GM12878 (cell line): ENCODE data around the gene NEK8. TPM values are rescaled to one million over a fixed set of nuclear protein-coding genes. Genes with fewer than 3 reads are reported as not detected.

ENCODE experiments used
- ATAC-seq: fragments of 200-7000 bp; cut with Tn5 transposase; 3 replicates; pipeline ENCODE4 v1.9.1; 2020; ENCODE audit warnings: mild to moderate bottlenecking, moderate library complexity
- BruUV-seq: library from RNA; stranded (reverse); fragments of 400-500 nt; replicated peaks from 2 replicates; lab custom pipeline; 2021; lab: Mats Ljungman, UMichigan
- CTCF ChIA-PET: fragments of 300-600 bp; sonication (Branson Sonifier 250); formaldehyde crosslinking; extraction: SDS; loops from one replicate; lab custom pipeline; 2021; ENCODE audit warnings: inconsistent platforms; lab: Yijun Ruan, JAX
- POLR2A ChIA-PET: fragments of 350-600 bp; formaldehyde crosslinking; extraction: SDS; loops from one replicate; lab custom pipeline; 2021; ENCODE audit warnings: inconsistent platforms; lab: Charles Lee
- RAD21 ChIA-PET: fragments of 300-600 bp; sonication (Branson Sonifier 250); formaldehyde crosslinking; loops from one replicate; lab custom pipeline; 2023; ENCODE audit warnings: antibody characterized with exemption; ENCODE audit not compliant: unreplicated experiment; lab: Charles Lee
- SMC1A ChIA-PET: fragments of 300-600 bp; sonication (Branson Sonifier 250); formaldehyde crosslinking; loops from one replicate; lab custom pipeline; 2023; ENCODE audit not compliant: unreplicated experiment, uncharacterized antibody; lab: Charles Lee
- DNase-seq: peaks from one replicate; pipeline ENCODE4 v3.0.0-alpha.2; 2011; ENCODE audit warnings: low read depth, low spot score
- FAIRE-seq: peaks from 3 replicates; lab custom pipeline; 2011; peaks lifted over from hg19 to GRCh38; lab: Jason Lieb, UNC
- H2AFZ ChIP-seq: 2 replicates; pipeline ENCODE4 v1.6.0; 2011; ENCODE audit warnings: low read depth, low read length, control low read depth; ENCODE audit not compliant: control insufficient read depth
- H3K27ac ChIP-seq: 2 replicates; pipeline ENCODE4 v1.5.1; 2011; ENCODE audit warnings: control low read depth; ENCODE audit not compliant: control insufficient read depth, insufficient read depth
- H3K27me3 ChIP-seq, 2 experiments: replicated peaks in 1 of 2; 2 replicates each; pipeline versions ENCODE4 v1.6.0 to v1.6.1; 2011; ENCODE audit warnings: low read length in 1 of 2; ENCODE audit not compliant: control insufficient read depth in 2 of 2, insufficient read depth in 2 of 2
- H3K36me3 ChIP-seq, 2 experiments: 2 replicates each; pipeline ENCODE4 v1.5.1; 2011; ENCODE audit warnings: low read length in 1 of 2; ENCODE audit not compliant: control insufficient read depth in 2 of 2, insufficient read depth in 2 of 2
- H3K4me1 ChIP-seq: 2 replicates; pipeline ENCODE4 v1.6.1; 2011; ENCODE audit warnings: mild to moderate bottlenecking, low read length, moderate library complexity, mixed read lengths; ENCODE audit not compliant: control insufficient read depth, insufficient read depth
- H3K4me2 ChIP-seq: 2 replicates; pipeline ENCODE4 v1.6.0; 2011; ENCODE audit warnings: control low read depth; ENCODE audit not compliant: control insufficient read depth, insufficient read depth
- H3K4me3 ChIP-seq: fragments of 200-600 bp; sonication (generic); 2 replicates; pipeline ENCODE4 v1.5.1; 2016
- H3K79me2 ChIP-seq: 2 replicates; pipeline ENCODE4 v1.6.0; 2011; ENCODE audit warnings: low read length; ENCODE audit not compliant: control insufficient read depth, insufficient read depth
- H3K9ac ChIP-seq: 2 replicates; pipeline ENCODE4 v1.8.0; 2011; ENCODE audit warnings: low read length, control low read depth, mixed read lengths; ENCODE audit not compliant: control insufficient read depth, insufficient read depth
- H3K9me3 ChIP-seq: replicated peaks from 3 replicates; pipeline ENCODE4 v1.5.1; 2011; ENCODE audit warnings: mild to moderate bottlenecking, low read length; ENCODE audit not compliant: control insufficient read depth, insufficient read depth
- H4K20me1 ChIP-seq: 2 replicates; pipeline ENCODE4 v1.6.0; 2011; ENCODE audit not compliant: control insufficient read depth, insufficient read depth
- ASH2L ChIP-seq: fragments of 300-600, 200-600 bp; sonication (generic); IDR thresholded peaks from 2 replicates; pipeline ENCODE4 v1.6.1; 2017; ENCODE audit warnings: low read depth, mild to moderate bottlenecking, borderline replicate concordance
- BMI1 ChIP-seq: fragments of 450-650 bp; IDR thresholded peaks from 2 replicates; pipeline ENCODE4 v1.6.1; 2016; ENCODE audit warnings: mild to moderate bottlenecking, moderate library complexity, borderline replicate concordance
- MAX ChIP-seq: IDR thresholded peaks from 2 replicates; pipeline ENCODE4 v1.6.1; 2012; ENCODE audit warnings: low read depth, low read length, improper control_type of control experiment
- RB1 ChIP-seq: fragments of 450-650 bp; formaldehyde crosslinking; IDR thresholded peaks from 2 replicates; pipeline ENCODE4 v1.6.1; 2017; ENCODE audit warnings: mild to moderate bottlenecking, borderline replicate concordance
- SUZ12 ChIP-seq: fragments of 200-600 bp; sonication (generic); IDR thresholded peaks from one replicate; pipeline ENCODE4 v1.6.1; 2018; ENCODE audit warnings: antibody characterized with exemption, mild to moderate bottlenecking; ENCODE audit not compliant: unreplicated experiment
- ZNF274 ChIP-seq: IDR thresholded peaks from one replicate; pipeline ENCODE4 v1.8.0; 2011; ENCODE audit not compliant: insufficient read length, insufficient read depth
- ZZZ3 ChIP-seq: IDR thresholded peaks from 2 replicates; pipeline ENCODE4 v1.6.1; 2011; ENCODE audit warnings: low read depth; ENCODE audit not compliant: control insufficient read depth, insufficient read length
- WGBS: methylation state at CpG from one replicate; pipeline ENCODE4 v1.1.6; 2016; ENCODE audit warnings: low lambda C conversion rate; ENCODE audit not compliant: insufficient replicate concordance, insufficient coverage; ENCODE audit errors: missing lambda C conversion rate; 5-methylcytosine and 5-hydroxymethylcytosine counted together
- in situ Hi-C: fragments of 300-500 bp; cut with MboI; formaldehyde crosslinking; loops from 9 replicates; pipeline ENCODE4 v1.14.3; 2018; ENCODE audit warnings: mixed read lengths
- intact Hi-C: fragments of 100-400 bp; cut with micrococcal nuclease; formaldehyde crosslinking; loops from one replicate; pipeline ENCODE4 v1.14.2; 2022; ENCODE audit not compliant: unreplicated experiment
- polyA plus RNA-seq, 11 experiments: library from polyadenylated mRNA; depleted of rRNA in 4 of 11; unstranded in 6 of 11; stranded (reverse) in 5 of 11; fragments of >200 nt; fragmentation: Nextera tagmentation in 4 of 11; fragmentation: Illumina TruSeq in 1 of 11; extraction: Ambion mirVana in 4 of 11; extraction: Trizol in 1 of 11; gene quantifications; 1 replicate in 1 of 11; 2 replicates in 10 of 11; pipeline versions ENCODE4 v1.2.1 to v1.2.3, GENCODE V29; 2011 to 2016; ENCODE audit warnings: inconsistent platforms in 2 of 11, missing spikeins in 2 of 11, low read depth in 1 of 11
- total RNA-seq, 4 experiments: library from RNA; depleted of rRNA in 3 of 4; stranded (reverse); fragments of >200 nt in 3 of 4; fragmentation: Illumina TruSeq in 1 of 4; extraction: Trizol in 1 of 4; gene quantifications; 2 replicates each; pipeline versions ENCODE4 v1.2.1 to v1.2.3, GENCODE V29; 2013 to 2021
- TF ChIP-seq, protein P1 (sequence below): IDR thresholded peaks from 2 replicates; pipeline ENCODE4 v1.6.1; 2011; ENCODE audit warnings: low read depth, low read length, improper control_type of control experiment, borderline replicate concordance
- TF ChIP-seq, protein P2 (sequence below): IDR thresholded peaks from 2 replicates; pipeline ENCODE4 v1.6.1; 2012; ENCODE audit warnings: low read depth, low read length, improper control_type of control experiment

Gene NEK8
- total and polyA plus RNA-seq, 10 of the 15 experiments (the other 5 are each of a cell fraction or from before 2014, with no cell fraction given), result 2.3 to 14.3 (median 9.4) TPM

- no peak for FAIRE-seq
- SMC1A ChIA-PET, result no interaction called here
- POLR2A ChIA-PET, result no interaction called here
Observed at GRCh38 chr17:28700830-28701492, 27.6 kb upstream of the NEK8 start.

More at GRCh38 chr17:28700830-28701492, 27.6 kb upstream of the NEK8 start:
- H3K9ac ChIP-seq, result no peak overlapping the region
- 91% methylated on average over 10 of the region's 10 CpGs for WGBS
- RAD21 ChIA-PET, result no interaction called here
- no peaks in the 10 kb centered on the region for H3K4me1 ChIP-seq
- H3K36me3 ChIP-seq, result peaks cover 21 to 51% of the 10 kb centered on the region in 2 experiments; a peak in 3 of 4 replicates
- in situ Hi-C loops (no loop called here), intact Hi-C loops (no loop called here)
- H3K79me2 ChIP-seq, result no peaks in the 10 kb centered on the region
- no peak overlapping the region for H3K4me2 ChIP-seq
- ATAC-seq (no peak), DNase-seq (no peak)
- no peaks in the 10 kb centered on the region for H4K20me1 ChIP-seq
- CTCF ChIA-PET, result no interaction called here
- TF ChIP-seq, protein P1, sequence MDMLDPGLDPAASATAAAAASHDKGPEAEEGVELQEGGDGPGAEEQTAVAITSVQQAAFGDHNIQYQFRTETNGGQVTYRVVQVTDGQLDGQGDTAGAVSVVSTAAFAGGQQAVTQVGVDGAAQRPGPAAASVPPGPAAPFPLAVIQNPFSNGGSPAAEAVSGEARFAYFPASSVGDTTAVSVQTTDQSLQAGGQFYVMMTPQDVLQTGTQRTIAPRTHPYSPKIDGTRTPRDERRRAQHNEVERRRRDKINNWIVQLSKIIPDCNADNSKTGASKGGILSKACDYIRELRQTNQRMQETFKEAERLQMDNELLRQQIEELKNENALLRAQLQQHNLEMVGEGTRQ, result no peak
- no peak for TF ChIP-seq ZZZ3
- no peak for TF ChIP-seq ZNF274
- TF ChIP-seq MAX, result no peak
- TF ChIP-seq, protein P2, sequence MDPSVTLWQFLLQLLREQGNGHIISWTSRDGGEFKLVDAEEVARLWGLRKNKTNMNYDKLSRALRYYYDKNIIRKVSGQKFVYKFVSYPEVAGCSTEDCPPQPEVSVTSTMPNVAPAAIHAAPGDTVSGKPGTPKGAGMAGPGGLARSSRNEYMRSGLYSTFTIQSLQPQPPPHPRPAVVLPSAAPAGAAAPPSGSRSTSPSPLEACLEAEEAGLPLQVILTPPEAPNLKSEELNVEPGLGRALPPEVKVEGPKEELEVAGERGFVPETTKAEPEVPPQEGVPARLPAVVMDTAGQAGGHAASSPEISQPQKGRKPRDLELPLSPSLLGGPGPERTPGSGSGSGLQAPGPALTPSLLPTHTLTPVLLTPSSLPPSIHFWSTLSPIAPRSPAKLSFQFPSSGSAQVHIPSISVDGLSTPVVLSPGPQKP, result no peak
- TF ChIP-seq SUZ12, result no peak
- TF ChIP-seq BMI1, result no peak
- no peak for TF ChIP-seq RB1
- TF ChIP-seq ASH2L, result no peak
- no peak overlapping the region for H2AFZ ChIP-seq
- no peak overlapping the region for H3K27ac ChIP-seq
- BruUV-seq, result no TSS peak
- no peaks in the 10 kb centered on the region for H3K9me3 ChIP-seq
- H3K27me3 ChIP-seq, result no peaks in the 10 kb centered on the region
- no peak overlapping the region for H3K4me3 ChIP-seq
